ENCODE data around the gene CRACR2B.
A peak's percentile ranks its signal among the peaks of the same experiment; 100 is the strongest.

CRACR2B gene

DNA sequence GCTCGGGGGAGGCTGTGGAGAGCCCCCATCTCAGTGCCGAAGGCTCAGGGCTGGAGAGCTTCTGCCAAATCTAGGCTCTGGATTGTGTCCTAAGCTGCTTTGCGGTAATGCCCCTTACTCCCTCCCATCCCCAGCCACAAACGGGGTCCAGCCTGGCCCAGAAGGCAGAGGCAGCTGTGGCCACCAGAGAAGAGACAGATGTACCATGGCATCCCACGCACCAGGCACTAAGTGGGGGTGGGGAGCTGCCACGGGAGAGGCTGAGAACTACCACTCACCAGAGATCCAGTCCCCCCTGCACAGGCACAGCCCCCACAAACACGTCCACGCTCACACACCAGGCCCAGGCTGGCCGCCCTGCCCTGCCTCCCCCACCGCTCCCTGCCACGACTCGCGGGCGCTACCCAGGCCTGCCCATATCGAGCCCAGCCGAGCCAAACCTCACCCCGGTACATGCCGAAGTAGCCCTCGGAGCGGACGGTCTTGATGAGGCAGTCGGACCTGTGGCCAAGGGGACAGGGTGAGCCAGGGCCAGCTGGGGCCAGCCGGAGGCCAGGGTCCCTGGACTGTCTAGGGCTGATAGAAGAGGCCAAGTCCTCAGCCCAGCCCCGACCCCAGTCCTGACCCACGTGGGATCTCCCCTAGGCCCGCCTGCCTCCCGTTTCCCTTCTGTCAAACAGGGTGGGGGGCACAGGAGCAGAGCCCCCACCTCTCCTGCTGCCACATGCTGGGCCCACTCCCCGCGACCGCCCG lies 33.5 kb upstream of the CRACR2B start:
- Histone ChIP-seq H3K4me1 (ENCODE audit: insufficient read depth, low read length, poor library complexity, severe bottlenecking) (peaks cover 17% of the 10 kb centered on the region), H3F3A (ENCODE audit: low read depth) (peaks cover 3% of the 10 kb centered on the region; the same call in 1 of the 2 replicates), H2AFZ (ENCODE audit: low read length) (no peak overlapping the region), H3K36me3 (ENCODE audit: insufficient read depth, low read length) (no peaks in the 10 kb centered on the region), H3K9ac (ENCODE audit: low read depth, low read length, poor library complexity, severe bottlenecking) (no peak overlapping the region), H3K27me3 (ENCODE audit: insufficient read depth, low read length, poor library complexity, severe bottlenecking) (no peaks in the 10 kb centered on the region), H3K9me2 (replicated peaks; ENCODE audit: low read depth, low read length) (no peaks in the 10 kb centered on the region), H3K4me2 (ENCODE audit: low read depth, low read length, poor library complexity, severe bottlenecking) (peak overlapping the region; percentile 100), H4K20me1 (ENCODE audit: insufficient read depth, low read length, poor library complexity, severe bottlenecking) (peaks cover 14% of the 10 kb centered on the region), H3K9me3 (ENCODE audit: insufficient read depth, low read depth, low read length) (no peaks in the 10 kb centered on the region), H3K4me3 (ENCODE audit: low read length, poor library complexity, severe bottlenecking) (peak overlapping the region; percentile 85), H3K79me2 (ENCODE audit: insufficient read depth, low read length) (peaks cover 19% of the 10 kb centered on the region; the same call in 1 of the 2 replicates)
- no peak for TF ChIP-seq EZH2phosphoT487 (IDR thresholded peaks at IDR 0.05; ENCODE audit: borderline replicate concordance)
- TF ChIP-seq, protein P1, sequence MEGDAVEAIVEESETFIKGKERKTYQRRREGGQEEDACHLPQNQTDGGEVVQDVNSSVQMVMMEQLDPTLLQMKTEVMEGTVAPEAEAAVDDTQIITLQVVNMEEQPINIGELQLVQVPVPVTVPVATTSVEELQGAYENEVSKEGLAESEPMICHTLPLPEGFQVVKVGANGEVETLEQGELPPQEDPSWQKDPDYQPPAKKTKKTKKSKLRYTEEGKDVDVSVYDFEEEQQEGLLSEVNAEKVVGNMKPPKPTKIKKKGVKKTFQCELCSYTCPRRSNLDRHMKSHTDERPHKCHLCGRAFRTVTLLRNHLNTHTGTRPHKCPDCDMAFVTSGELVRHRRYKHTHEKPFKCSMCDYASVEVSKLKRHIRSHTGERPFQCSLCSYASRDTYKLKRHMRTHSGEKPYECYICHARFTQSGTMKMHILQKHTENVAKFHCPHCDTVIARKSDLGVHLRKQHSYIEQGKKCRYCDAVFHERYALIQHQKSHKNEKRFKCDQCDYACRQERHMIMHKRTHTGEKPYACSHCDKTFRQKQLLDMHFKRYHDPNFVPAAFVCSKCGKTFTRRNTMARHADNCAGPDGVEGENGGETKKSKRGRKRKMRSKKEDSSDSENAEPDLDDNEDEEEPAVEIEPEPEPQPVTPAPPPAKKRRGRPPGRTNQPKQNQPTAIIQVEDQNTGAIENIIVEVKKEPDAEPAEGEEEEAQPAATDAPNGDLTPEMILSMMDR (conservative IDR thresholded peaks at IDR 0.05; ENCODE audit: low read length), result no peak

DNA sequence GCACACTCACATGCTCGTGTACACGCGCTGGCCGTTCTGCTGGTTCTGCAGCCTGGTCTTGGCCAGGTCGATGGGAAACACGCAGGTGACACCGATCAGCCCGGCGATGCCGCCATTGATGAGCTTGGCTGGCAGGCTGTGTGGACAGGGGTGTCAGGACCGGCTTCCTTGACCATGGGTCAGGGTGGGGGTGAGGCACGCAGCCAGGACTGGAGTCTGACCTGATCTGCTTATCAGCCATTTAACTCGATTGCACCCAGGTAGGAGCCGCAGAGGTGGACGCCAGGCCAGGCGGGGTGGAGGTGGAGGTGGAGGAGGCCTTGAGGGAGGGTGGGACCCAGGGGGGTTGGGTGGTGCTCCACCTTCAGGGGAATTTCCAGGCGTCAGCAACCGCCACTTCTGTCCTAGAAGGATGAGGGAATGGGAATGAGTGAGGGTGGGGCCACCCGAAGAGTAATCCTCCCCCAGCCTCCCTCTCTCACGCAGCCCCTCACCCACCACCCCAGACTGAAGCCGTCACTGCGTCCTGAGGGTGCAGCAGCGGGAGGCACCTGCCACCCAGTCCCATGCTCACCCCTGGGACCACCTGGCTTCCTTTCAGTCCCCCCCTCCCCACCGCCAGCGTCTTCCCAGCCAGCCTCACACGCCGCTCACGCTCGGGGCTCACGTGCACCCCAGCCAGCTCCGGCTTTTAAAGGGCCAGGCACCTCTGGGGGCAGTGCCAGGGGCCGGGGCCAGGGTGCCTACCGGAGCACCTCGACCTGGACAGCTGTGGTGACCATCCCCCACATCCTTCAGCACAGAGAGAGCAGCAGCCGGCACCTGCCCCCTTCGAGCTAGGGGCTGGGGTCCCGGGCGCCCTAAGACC lies 32.7 kb upstream of the CRACR2B start:
- Histone ChIP-seq H3K79me2 (ENCODE audit: insufficient read depth, low read length) (peaks cover 19% of the 10 kb centered on the region; the same call in 1 of the 2 replicates), H3K36me3 (ENCODE audit: insufficient read depth, low read length) (no peaks in the 10 kb centered on the region), H3K4me3 (ENCODE audit: low read length, poor library complexity, severe bottlenecking) (peak overlapping the region; percentile 85), H3K4me1 (ENCODE audit: insufficient read depth, low read length, poor library complexity, severe bottlenecking) (peaks cover 17% of the 10 kb centered on the region), H4K20me1 (ENCODE audit: insufficient read depth, low read length, poor library complexity, severe bottlenecking) (peaks cover 14% of the 10 kb centered on the region), H2AFZ (ENCODE audit: low read length) (no peak overlapping the region), H3K9me3 (ENCODE audit: insufficient read depth, low read depth, low read length) (no peaks in the 10 kb centered on the region), H3K4me2 (ENCODE audit: low read depth, low read length, poor library complexity, severe bottlenecking) (peak overlapping the region; percentile 100), H3F3A (ENCODE audit: low read depth) (peaks cover 3% of the 10 kb centered on the region; the same call in 1 of the 2 replicates), H3K9ac (ENCODE audit: low read depth, low read length, poor library complexity, severe bottlenecking) (peak overlapping the region; percentile 83), H3K9me2 (replicated peaks; ENCODE audit: low read depth, low read length) (no peaks in the 10 kb centered on the region), H3K27me3 (ENCODE audit: insufficient read depth, low read length, poor library complexity, severe bottlenecking) (no peaks in the 10 kb centered on the region)
- TF ChIP-seq, protein P1 (conservative IDR thresholded peaks at IDR 0.05; ENCODE audit: low read length), result no peak
- no peak for TF ChIP-seq EZH2phosphoT487 (IDR thresholded peaks at IDR 0.05; ENCODE audit: borderline replicate concordance)

DNA sequence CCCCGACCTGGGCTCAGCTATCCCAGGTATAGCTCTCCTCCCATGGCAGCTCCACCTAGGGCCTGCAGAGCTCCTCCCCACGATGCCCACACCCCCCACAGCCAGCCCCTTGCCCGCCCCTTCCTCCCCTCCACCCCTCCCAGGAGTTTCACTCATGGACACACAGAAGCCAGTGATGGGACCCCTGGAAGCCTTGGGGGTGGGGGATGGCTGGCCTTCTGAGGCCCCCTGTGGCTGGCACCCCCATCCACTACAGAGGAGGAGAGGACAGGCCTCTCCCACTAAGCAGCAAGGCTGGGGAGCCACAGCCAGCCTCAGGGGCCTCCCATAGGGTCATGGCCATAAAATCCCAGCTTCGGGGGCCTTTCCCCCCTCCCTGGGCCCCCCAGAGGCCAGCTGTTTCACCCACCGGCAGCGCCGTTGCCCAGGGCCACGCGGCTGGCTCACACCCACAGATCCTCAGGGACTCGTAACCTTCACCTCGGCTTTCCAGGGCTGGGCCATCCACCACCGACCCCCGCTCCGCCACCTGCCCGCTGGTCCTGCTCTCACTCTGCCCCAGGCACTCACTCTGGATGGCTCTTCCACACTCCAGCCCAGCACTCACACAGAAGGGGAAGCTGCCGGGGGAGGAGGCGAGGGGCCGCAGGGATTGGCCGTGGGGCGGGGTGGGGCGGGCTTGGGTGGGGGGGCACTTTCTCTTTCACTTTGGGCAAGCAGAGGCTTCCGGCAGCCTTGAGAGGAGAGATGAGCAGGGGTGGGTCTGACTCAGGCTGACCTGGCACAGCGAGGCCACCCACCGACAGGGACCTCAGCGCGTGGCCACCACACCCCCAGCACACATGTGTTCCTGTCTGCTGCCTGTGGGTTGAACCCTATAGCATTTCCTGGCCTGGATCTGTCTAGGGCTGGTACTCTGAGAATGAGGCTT lies 31.8 kb upstream of the CRACR2B start:
- no peak overlapping the region for H2AFZ ChIP-seq (ENCODE audit: low read length)
- TF ChIP-seq EZH2phosphoT487 (IDR thresholded peaks at IDR 0.05; ENCODE audit: borderline replicate concordance), result no peak
- TF ChIP-seq, protein P1 (conservative IDR thresholded peaks at IDR 0.05; ENCODE audit: low read length), result no peak
- peaks cover 14% of the 10 kb centered on the region for H4K20me1 ChIP-seq (ENCODE audit: insufficient read depth, low read length, poor library complexity, severe bottlenecking)
- H3F3A ChIP-seq (ENCODE audit: low read depth), result peaks cover 3% of the 10 kb centered on the region; the same call in 1 of the 2 replicates
- no peaks in the 10 kb centered on the region for H3K36me3 ChIP-seq (ENCODE audit: insufficient read depth, low read length)
- H3K79me2 ChIP-seq (ENCODE audit: insufficient read depth, low read length), result peaks cover 19% of the 10 kb centered on the region; the same call in 1 of the 2 replicates
- peak overlapping the region; percentile 100 for H3K4me2 ChIP-seq (ENCODE audit: low read depth, low read length, poor library complexity, severe bottlenecking)
- H3K4me3 ChIP-seq (ENCODE audit: low read length, poor library complexity, severe bottlenecking), result peak overlapping the region; percentile 85
- H3K4me1 ChIP-seq (ENCODE audit: insufficient read depth, low read length, poor library complexity, severe bottlenecking), result peaks cover 17% of the 10 kb centered on the region
- no peaks in the 10 kb centered on the region for H3K9me3 ChIP-seq (ENCODE audit: insufficient read depth, low read depth, low read length)
- no peaks in the 10 kb centered on the region for H3K27me3 ChIP-seq (ENCODE audit: insufficient read depth, low read length, poor library complexity, severe bottlenecking)
- no peaks in the 10 kb centered on the region for H3K9me2 ChIP-seq (replicated peaks; ENCODE audit: low read depth, low read length)
- H3K9ac ChIP-seq (ENCODE audit: low read depth, low read length, poor library complexity, severe bottlenecking), result peak overlapping the region; percentile 83

Data from Loucy (cell line).